Esophagus muscularis mucosa (tissue), 4 donors: ENCODE data around the gene TMEM243.

ENCODE experiments used
- CTCF ChIP-seq, 3 experiments: fragments of 200-600 bp in 2 of 3; fragments of 450-650 bp in 1 of 3; sonication (generic) in 2 of 3; IDR thresholded peaks; one replicate each; pipeline ENCODE4 v1.5.1; 2017 to 2019; ENCODE audit warnings: antibody characterized with exemption in 3 of 3, mild to moderate bottlenecking in 2 of 3, moderate library complexity in 1 of 3
- EP300 ChIP-seq: sonication (generic); formaldehyde crosslinking; IDR thresholded peaks from one replicate; pipeline ENCODE4 v1.6.1; 2017; ENCODE audit warnings: antibody characterized with exemption
- POLR2A ChIP-seq: fragments of 450-650 bp; IDR thresholded peaks from one replicate; pipeline ENCODE4 v1.6.1; 2017; ENCODE audit warnings: antibody characterized with exemption, moderate library complexity, mild to moderate bottlenecking, low read depth
- POLR2AphosphoS5 ChIP-seq, 2 donors: sonication (generic); formaldehyde crosslinking; IDR thresholded peaks; one replicate each; pipeline ENCODE4 v1.6.1; 2017; ENCODE audit warnings: antibody characterized with exemption in 2 of 2

- TF ChIP-seq CTCF (IDR thresholded peaks at IDR 0.05) (no peak), POLR2AphosphoS5 (IDR thresholded peaks at IDR 0.05) (no peak), POLR2A (no peak), EP300 (no peak)
Measured at GRCh38 chr7:87178320-87178719, 41.2 kb downstream of the TMEM243 start.
